ENCODE measurements around the gene COL5A2.

DNA sequence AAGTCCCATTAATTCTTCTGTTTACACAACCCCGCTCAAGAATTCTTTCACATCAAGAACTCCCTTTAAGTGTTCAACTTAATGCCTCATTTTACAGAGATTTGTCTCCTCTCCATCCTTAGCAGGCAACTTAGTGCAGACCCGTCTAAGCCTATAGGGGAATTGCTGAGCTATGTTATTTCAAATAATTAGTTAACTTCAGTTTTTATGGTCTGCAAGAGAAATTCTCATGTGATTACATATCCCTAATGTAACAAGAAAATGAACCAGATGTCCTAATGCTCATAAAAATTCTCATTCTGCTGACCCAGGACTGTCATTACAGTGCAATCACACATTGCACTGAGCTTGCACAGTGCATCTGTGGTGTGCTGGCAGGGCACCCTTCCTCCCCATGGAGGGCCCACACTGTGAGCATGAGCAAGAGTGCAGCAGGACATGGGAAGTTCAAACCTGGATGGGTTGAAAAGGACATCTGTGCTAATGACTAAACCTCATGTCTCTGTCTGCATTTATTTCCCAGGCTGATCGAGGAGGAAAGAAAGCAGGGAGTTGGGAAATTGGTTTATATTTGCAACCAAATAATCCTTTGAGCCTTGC lies 97.1 kb downstream of the COL5A2 start:
- TF ChIP-seq, protein P1, sequence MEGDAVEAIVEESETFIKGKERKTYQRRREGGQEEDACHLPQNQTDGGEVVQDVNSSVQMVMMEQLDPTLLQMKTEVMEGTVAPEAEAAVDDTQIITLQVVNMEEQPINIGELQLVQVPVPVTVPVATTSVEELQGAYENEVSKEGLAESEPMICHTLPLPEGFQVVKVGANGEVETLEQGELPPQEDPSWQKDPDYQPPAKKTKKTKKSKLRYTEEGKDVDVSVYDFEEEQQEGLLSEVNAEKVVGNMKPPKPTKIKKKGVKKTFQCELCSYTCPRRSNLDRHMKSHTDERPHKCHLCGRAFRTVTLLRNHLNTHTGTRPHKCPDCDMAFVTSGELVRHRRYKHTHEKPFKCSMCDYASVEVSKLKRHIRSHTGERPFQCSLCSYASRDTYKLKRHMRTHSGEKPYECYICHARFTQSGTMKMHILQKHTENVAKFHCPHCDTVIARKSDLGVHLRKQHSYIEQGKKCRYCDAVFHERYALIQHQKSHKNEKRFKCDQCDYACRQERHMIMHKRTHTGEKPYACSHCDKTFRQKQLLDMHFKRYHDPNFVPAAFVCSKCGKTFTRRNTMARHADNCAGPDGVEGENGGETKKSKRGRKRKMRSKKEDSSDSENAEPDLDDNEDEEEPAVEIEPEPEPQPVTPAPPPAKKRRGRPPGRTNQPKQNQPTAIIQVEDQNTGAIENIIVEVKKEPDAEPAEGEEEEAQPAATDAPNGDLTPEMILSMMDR (conservative IDR thresholded peaks at IDR 0.05; ENCODE audit: low read length) = no peak
- TF ChIP-seq EZH2phosphoT487 (IDR thresholded peaks at IDR 0.05; ENCODE audit: borderline replicate concordance) = no peak
